Measurements from ENCODE around the gene CEP128. TPM values are rescaled to one million over a fixed set of nuclear protein-coding genes. Genes with fewer than 3 reads are reported as not detected.

Gene CEP128
- total RNA-seq, 1 experiment from 2014 or later: 16.4 TPM

DNA sequence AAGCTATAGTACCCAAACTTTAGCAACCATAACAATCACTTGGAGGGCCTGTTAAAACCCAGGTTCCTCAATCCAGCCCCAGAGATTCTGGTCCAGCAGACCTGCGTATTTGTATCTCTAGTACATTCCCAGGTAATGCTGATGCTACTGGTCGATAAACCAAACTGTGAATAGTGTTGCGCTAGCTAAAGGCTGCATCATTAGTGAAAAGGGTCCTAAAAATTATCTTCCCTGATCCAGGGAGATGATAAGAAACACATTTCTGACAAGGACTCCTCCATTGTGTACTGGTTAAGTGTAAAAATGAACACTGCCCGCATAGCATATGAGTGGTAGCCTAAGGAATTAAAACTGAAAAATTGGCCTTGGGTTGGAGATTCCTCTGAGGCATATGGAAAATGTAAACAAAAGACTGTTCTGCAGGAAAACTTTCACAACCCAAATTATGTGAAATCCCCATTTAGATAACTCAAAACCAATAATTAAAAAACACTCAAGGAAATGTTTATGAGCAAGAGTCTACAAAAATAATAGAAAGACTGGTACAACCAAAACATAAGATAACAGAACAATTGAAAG is 322.7 kb downstream of the CEP128 start:
- no peaks in the 10 kb centered on the region for H3K27me3 ChIP-seq (ENCODE audit: insufficient read depth, low read length)
- no peak overlapping the region for H3K4me2 ChIP-seq (ENCODE audit: low read length)
- intact Hi-C loops (cut with micrococcal nuclease): no loop called here
- ChIA-PET CTCF (no interaction called here), RAD21 (ENCODE audit: low non-redundant PET in 1 of 2, low total read pairs in 2 of 2, uncharacterized antibody in 2 of 2, unreplicated experiment in 2 of 2) (no interaction called here), POLR2A (no interaction called here)
- H3K4me1 ChIP-seq (ENCODE audit: control insufficient read depth in 1 of 2, insufficient read depth in 2 of 2, low read length in 2 of 2): peaks cover 6 to 10% of the 10 kb centered on the region in 2 experiments
- H3K36me3 ChIP-seq (ENCODE audit: control insufficient read depth in 1 of 2, insufficient read depth in 2 of 2, low read length in 2 of 2): no peaks in the 10 kb centered on the region
- no peaks in the 10 kb centered on the region for H3K9me2 ChIP-seq (ENCODE audit: insufficient read depth)
- DNase-seq (ENCODE audit: low read depth, low spot score): no peak
- H3K79me2 ChIP-seq (ENCODE audit: insufficient read depth, low read length): no peaks in the 10 kb centered on the region
- H3K9ac ChIP-seq (ENCODE audit: low read length): no peak overlapping the region
- ATAC-seq: no peak
- H3K9me3 ChIP-seq (ENCODE audit: control insufficient read depth in 1 of 2, insufficient read depth in 1 of 2, low read depth in 1 of 2, low read length in 2 of 2): no peaks in the 10 kb centered on the region
- no peak overlapping the region for H2AFZ ChIP-seq (ENCODE audit: low read depth, low read length, poor library complexity, severe bottlenecking)
- no peak overlapping the region for H3K27ac ChIP-seq (ENCODE audit: low read depth, low read length)
- TF ChIP-seq REST (IDR thresholded peaks at IDR 0.05; ENCODE audit: low read depth): no peak
- TF ChIP-seq SRF (IDR thresholded peaks at IDR 0.05; ENCODE audit: low read depth): no peak
- TF ChIP-seq JUND (IDR thresholded peaks at IDR 0.05): no peak
- TF ChIP-seq SP1 (IDR thresholded peaks at IDR 0.05; ENCODE audit: low read depth): no peak
- no peak for TF ChIP-seq ELF1 (IDR thresholded peaks at IDR 0.05; ENCODE audit: borderline replicate concordance, low read depth)
- TF ChIP-seq RAD21 (IDR thresholded peaks at IDR 0.05; ENCODE audit: low read depth): no peak
- no peak for TF ChIP-seq EGR1 (IDR thresholded peaks at IDR 0.05; ENCODE audit: low read depth)
- TF ChIP-seq EZH2 (IDR thresholded peaks at IDR 0.05): no peak
- TF ChIP-seq FOSL1 (IDR thresholded peaks at IDR 0.05; ENCODE audit: low read depth): no peak
- no peak for TF ChIP-seq ZFX (IDR thresholded peaks at IDR 0.05)
- no peak for TF ChIP-seq POLR2AphosphoS5 (IDR thresholded peaks at IDR 0.05; ENCODE audit: low read depth, low read length)
- TF ChIP-seq YY1 (IDR thresholded peaks at IDR 0.05; ENCODE audit: extremely low read depth, insufficient replicate concordance, low read depth, low read length): no peak
- no peaks in the 10 kb centered on the region for H4K20me1 ChIP-seq (ENCODE audit: insufficient read depth)
- no TSS peak for BruUV-seq (replicated peaks)
- H3K4me3 ChIP-seq (replicated peaks in 1 of 2; ENCODE audit: low read depth in 1 of 2, low read length in 2 of 2): no peak overlapping the region

All from HCT116 (cell line).